ENCODE results near the gene PPM1N. TPM values are rescaled to one million over a fixed set of nuclear protein-coding genes. Genes with fewer than 3 reads are reported as not detected.
A peak's percentile ranks its signal among the peaks of the same experiment; 100 is the strongest.

PPM1N gene
- polyA plus RNA-seq, 1 donor (not counting 4 experiments of a cell fraction or from before 2014, with no cell fraction given): 1.9 TPM

- DNase-seq (ENCODE audit: low read depth, low spot score) (no peak), FAIRE-seq (peak; percentile 81)
- Histone ChIP-seq H3K4me3 (ENCODE audit: control insufficient read depth in 2 of 3, extremely low read depth in 1 of 3, insufficient read depth in 2 of 3, low read depth in 1 of 3, low read length in 3 of 3) (no peak overlapping the region), H3K9me1 (ENCODE audit: control insufficient read depth, extremely low read depth, insufficient read depth, low read length) (no peaks in the 10 kb centered on the region), H3K79me2 (ENCODE audit: control insufficient read depth, insufficient read depth, low read length) (no peaks in the 10 kb centered on the region), H2AFZ (ENCODE audit: control insufficient read depth, low read length) (no peak overlapping the region), H3K4me1 (ENCODE audit: control insufficient read depth, extremely low read depth, insufficient read depth, low read length) (peaks cover 25% of the 10 kb centered on the region), H3K9me3 (ENCODE audit: control insufficient read depth, low read depth, low read length) (no peaks in the 10 kb centered on the region), H3K27ac (ENCODE audit: control insufficient read depth, insufficient read depth, low read length) (no peak overlapping the region), H4K20me1 (ENCODE audit: control insufficient read depth, extremely low read depth, insufficient read depth, low read length) (no peaks in the 10 kb centered on the region), H3K9ac (ENCODE audit: control insufficient read depth, extremely low read depth, insufficient read depth, low read length) (no peak overlapping the region), H3K4me2 (ENCODE audit: control insufficient read depth, extremely low read depth, insufficient read depth, low read depth, low read length) (peak overlapping the region; percentile 13), H3K36me3 (ENCODE audit: control insufficient read depth in 2 of 2, extremely low read depth in 1 of 2, insufficient read depth in 2 of 2, low read length in 2 of 2) (no peaks in the 10 kb centered on the region), H3K27me3 (ENCODE audit: control insufficient read depth, extremely low read depth, insufficient read depth, low read length) (no peaks in the 10 kb centered on the region)
- dilution Hi-C loops (cut with MboI; ENCODE audit: extremely low pct_ligation_motif_present, low sequenced_read_pairs): no loop called here
- no peak for TF ChIP-seq EZH2 (IDR thresholded peaks at IDR 0.05; ENCODE audit: low read length)
- no peak for TF ChIP-seq CTCF (optimal IDR thresholded peaks at IDR 0.05 in 1 of 3, IDR thresholded peaks at IDR 0.05 in 1 of 3, conservative IDR thresholded peaks at IDR 0.05 in 1 of 3; ENCODE audit: extremely low read depth in 1 of 3, insufficient read depth in 2 of 3, low read length in 3 of 3)
Observed at GRCh38 chr19:45542234-45542668, 44.0 kb downstream of the PPM1N start.

GRCh38 chr19:45547211-45547770, 49.0 kb downstream of the PPM1N start:
- DNase-seq (ENCODE audit: low read depth, low spot score): no peak
- no peak for FAIRE-seq
- Histone ChIP-seq H3K79me2 (ENCODE audit: control insufficient read depth, insufficient read depth, low read length) (no peaks in the 10 kb centered on the region), H4K20me1 (ENCODE audit: control insufficient read depth, extremely low read depth, insufficient read depth, low read length) (no peaks in the 10 kb centered on the region), H3K9me1 (ENCODE audit: control insufficient read depth, extremely low read depth, insufficient read depth, low read length) (peaks cover 3% of the 10 kb centered on the region), H3K9me3 (ENCODE audit: control insufficient read depth, low read depth, low read length) (no peaks in the 10 kb centered on the region), H3K27me3 (ENCODE audit: control insufficient read depth, extremely low read depth, insufficient read depth, low read length) (no peaks in the 10 kb centered on the region), H3K4me2 (ENCODE audit: control insufficient read depth, extremely low read depth, insufficient read depth, low read depth, low read length) (no peak overlapping the region), H3K27ac (ENCODE audit: control insufficient read depth, insufficient read depth, low read length) (no peak overlapping the region), H3K36me3 (ENCODE audit: control insufficient read depth in 2 of 2, extremely low read depth in 1 of 2, insufficient read depth in 2 of 2, low read length in 2 of 2) (no peaks in the 10 kb centered on the region), H2AFZ (ENCODE audit: control insufficient read depth, low read length) (no peak overlapping the region), H3K9ac (ENCODE audit: control insufficient read depth, extremely low read depth, insufficient read depth, low read length) (no peak overlapping the region), H3K4me1 (ENCODE audit: control insufficient read depth, extremely low read depth, insufficient read depth, low read length) (peaks cover 32% of the 10 kb centered on the region), H3K4me3 (ENCODE audit: control insufficient read depth in 2 of 3, extremely low read depth in 1 of 3, insufficient read depth in 2 of 3, low read depth in 1 of 3, low read length in 3 of 3) (no peak overlapping the region)
- no peak for TF ChIP-seq CTCF (optimal IDR thresholded peaks at IDR 0.05 in 1 of 3, IDR thresholded peaks at IDR 0.05 in 1 of 3, conservative IDR thresholded peaks at IDR 0.05 in 1 of 3; ENCODE audit: extremely low read depth in 1 of 3, insufficient read depth in 2 of 3, low read length in 3 of 3)
- no peak for TF ChIP-seq EZH2 (IDR thresholded peaks at IDR 0.05; ENCODE audit: low read length)
- dilution Hi-C loops (cut with MboI; ENCODE audit: extremely low pct_ligation_motif_present, low sequenced_read_pairs): no loop called here

Data from keratinocyte (primary cell).